ENCODE measurements around the gene NECAB3.

Gene NECAB3

GRCh38 chr20:33660685-33661058 is 13.6 kb downstream of the NECAB3 start:
- TF ChIP-seq CTCF (IDR thresholded peaks at IDR 0.05; ENCODE audit: low read depth, low read length, missing control alignments), result no peak
- H3K4me3 ChIP-seq (ENCODE audit: low read depth, low read length), result no peak overlapping the region
- no peak for DNase-seq (ENCODE audit: low read depth)

GRCh38 chr20:33660035-33660684 is 14.1 kb downstream of the NECAB3 start:
- no peak for DNase-seq (ENCODE audit: low read depth)
- TF ChIP-seq CTCF (IDR thresholded peaks at IDR 0.05; ENCODE audit: low read depth, low read length, missing control alignments), result no peak
- no peak overlapping the region for H3K4me3 ChIP-seq (ENCODE audit: low read depth, low read length)

GRCh38 chr20:33659341-33660034 is 14.7 kb downstream of the NECAB3 start:
- DNase-seq (ENCODE audit: low read depth), result no peak
- no peak for TF ChIP-seq CTCF (IDR thresholded peaks at IDR 0.05; ENCODE audit: low read depth, low read length, missing control alignments)
- H3K4me3 ChIP-seq (ENCODE audit: low read depth, low read length), result no peak overlapping the region

GRCh38 chr20:33658929-33659328 is 15.3 kb downstream of the NECAB3 start:
- no peak overlapping the region for H3K4me3 ChIP-seq (ENCODE audit: low read depth, low read length)
- no peak for TF ChIP-seq CTCF (IDR thresholded peaks at IDR 0.05; ENCODE audit: low read depth, low read length, missing control alignments)
- no peak for DNase-seq (ENCODE audit: low read depth)

GRCh38 chr20:33658510-33658909 is 15.7 kb downstream of the NECAB3 start:
- no peak overlapping the region for H3K4me3 ChIP-seq (ENCODE audit: low read depth, low read length)
- no peak for DNase-seq (ENCODE audit: low read depth)
- no peak for TF ChIP-seq CTCF (IDR thresholded peaks at IDR 0.05; ENCODE audit: low read depth, low read length, missing control alignments)

GRCh38 chr20:33657704-33658095 is 16.5 kb downstream of the NECAB3 start:
- DNase-seq (ENCODE audit: low read depth), result no peak
- TF ChIP-seq CTCF (IDR thresholded peaks at IDR 0.05; ENCODE audit: low read depth, low read length, missing control alignments), result no peak

More at GRCh38 chr20:33657704-33658095, 16.5 kb downstream of the NECAB3 start:
- H3K4me3 ChIP-seq (ENCODE audit: low read depth, low read length), result no peak overlapping the region
